GM18870 (cell line): ENCODE measurements around the gene BLID.

ENCODE experiments used
- ATAC-seq: cut with Tn5 transposase; IDR thresholded peaks from one replicate; pipeline ENCODE4 v1.9.1; 2021; ENCODE audit warnings: moderate library complexity; ENCODE audit not compliant: unreplicated experiment

The BLID gene, protein sequence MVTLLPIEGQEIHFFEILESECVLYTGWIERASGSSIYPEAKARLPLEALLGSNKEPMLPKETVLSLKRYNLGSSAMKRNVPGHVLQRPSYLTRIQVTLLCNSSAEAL

GRCh38 chr11:122115524-122116379, at the start of gene BLID:
Gene BLID (minus strand): TSS chr11:122116215. CDS start chr11:122115922, 293 bp downstream.
- ATAC-seq, result no peak

DNA sequence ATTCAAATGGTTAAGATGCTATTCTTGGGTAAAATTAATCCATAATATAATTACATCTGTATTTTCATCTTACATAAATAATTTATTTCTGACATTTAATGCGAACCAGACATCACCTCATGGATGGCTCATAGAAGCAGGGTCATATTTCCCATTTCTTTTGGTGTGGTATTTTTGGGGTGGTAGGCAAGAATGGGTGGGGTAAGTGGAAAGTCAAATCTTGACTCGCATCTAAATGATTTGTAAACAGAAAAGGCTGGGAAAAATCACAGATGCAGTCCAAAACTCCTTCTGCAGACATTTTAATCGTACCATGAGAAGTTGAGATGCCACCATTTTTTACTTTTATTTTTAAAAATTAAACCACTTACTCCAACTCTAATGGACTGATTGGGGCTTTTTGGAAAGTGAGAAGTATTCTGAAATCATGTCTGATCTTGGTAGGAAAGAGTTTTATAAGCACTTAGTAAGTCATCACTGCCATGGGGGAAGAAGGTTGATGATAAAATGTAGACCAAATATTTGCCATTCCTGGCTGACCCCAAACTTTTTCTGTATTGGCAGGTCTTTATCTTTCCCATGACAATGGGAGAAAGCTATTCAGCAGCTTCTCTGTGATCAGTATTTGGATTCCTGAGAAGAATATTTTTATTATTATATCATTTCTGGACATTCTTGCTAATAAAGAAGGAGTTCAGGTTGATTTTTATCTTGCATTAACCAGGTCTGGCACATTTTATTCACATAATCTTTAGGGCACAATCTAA, 47.2 kb upstream of the BLID start:
- no peak for ATAC-seq

DNA sequence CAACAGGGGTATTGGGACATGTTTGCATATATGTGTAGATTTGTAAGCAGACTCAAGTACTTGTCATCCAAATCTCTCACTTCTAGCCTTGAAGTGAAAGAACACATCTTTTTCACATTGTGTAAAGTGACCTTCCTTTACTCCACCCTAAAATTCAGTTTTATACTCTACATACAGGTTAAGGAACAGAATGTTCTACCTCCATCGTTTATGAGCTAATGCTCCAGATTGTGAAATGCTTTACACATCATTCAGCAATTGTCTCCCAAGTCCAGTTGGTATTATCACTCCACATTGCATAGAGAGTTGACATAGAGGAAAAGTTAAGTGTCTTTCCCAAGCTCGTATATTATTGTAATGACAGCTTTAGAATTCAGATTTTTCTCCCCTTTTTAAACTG, 46.1 kb upstream of the BLID start:
- no peak for ATAC-seq

GRCh38 chr11:122160841-122161590, 45.0 kb upstream of the BLID start:
- no peak for ATAC-seq

DNA sequence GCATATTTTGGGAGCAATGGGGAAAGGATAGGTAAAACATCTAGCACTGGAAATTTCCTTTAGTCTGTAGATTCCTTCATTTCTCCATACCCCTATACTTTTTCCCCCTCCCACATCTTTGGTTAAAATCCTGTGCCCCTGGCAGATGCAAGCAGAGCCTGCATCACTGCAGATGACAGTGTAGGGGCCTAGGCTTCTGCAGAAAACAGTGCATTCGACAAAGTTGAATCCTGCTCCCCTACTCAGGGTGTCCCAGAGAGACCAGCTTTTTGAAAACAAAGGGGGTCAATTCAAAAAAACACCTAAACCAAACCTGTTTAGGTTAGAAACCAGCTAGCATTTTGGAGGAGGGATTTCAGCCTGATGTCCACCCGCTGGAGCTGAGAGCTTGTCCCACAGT, 43.8 kb upstream of the BLID start:
- no peak for ATAC-seq

DNA sequence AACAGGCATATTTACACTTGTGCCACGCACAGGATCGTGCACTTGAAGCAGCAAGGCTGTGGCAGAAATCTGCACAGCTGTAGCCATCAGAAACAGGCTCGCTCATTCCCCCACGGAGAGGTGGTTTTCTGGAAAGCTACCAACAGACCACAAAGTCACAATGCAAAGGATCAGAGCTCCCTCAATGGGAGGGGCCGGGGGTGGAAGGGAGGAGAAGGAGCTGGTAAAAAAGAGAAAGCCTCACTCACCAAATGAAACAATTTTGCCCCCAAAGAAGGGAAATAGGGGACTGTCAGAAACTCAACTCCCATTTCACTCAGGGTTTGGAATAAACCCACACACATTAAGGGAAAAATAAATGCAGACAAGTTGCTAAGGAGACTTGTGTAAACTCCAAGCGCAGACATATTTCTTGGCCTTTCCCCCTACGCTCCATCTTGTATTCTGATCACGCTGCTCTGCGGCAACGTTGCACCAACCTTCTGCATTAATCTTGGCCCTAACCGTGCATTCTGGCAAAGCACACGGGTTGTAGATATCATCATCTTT, 43.2 kb upstream of the BLID start:
- ATAC-seq, result no peak

DNA sequence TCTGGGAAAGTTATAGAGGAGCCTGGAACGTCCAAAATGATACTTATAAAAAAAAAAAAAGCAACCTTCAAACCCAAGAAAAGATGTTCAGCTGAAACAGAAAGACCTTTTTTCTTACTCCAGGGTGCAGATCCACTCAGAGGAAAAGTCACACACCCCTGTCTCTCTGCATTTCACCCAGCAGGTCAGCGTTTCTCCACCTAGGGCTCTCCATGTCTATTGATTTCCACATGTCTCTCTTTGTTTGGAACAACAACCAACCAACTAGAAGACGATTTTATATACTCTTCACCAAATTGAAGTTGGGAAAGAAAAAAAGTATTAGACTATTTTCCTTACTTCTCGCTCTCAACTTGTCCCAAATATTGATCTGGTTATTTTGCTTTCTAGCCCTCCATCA, 42.2 kb upstream of the BLID start:
- ATAC-seq, result no peak

- ATAC-seq, result no peak
Observed at GRCh38 chr11:122157653-122158161, 41.7 kb upstream of the BLID start.

DNA sequence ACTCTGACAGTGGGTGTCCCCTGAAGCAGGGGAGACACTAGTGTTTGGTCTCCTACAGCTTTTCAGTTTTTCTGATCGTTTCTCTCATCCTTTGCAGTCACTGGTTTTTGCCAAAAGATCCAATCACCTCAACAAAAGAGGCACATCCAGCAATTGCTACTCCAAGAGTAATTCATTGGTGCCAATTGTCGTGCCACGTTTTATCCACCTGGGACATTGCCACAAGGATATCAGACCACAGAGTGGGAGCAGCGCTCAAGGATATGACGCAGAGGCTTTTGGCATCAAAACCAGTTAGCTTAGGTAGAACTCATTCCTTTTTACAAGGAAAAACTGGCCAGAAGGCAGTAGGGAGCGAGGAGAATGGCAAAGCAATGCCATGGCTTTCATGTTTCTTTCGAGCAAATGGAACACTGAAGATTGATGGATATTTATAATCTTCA, 40.9 kb upstream of the BLID start:
- no peak for ATAC-seq

- no peak for ATAC-seq
Observed at GRCh38 chr11:122155765-122156527, 39.9 kb upstream of the BLID start.

- ATAC-seq, result no peak
Observed at GRCh38 chr11:122154994-122155393, 39.0 kb upstream of the BLID start.

- no peak for ATAC-seq
Observed at GRCh38 chr11:122154227-122154626, 38.2 kb upstream of the BLID start.

DNA sequence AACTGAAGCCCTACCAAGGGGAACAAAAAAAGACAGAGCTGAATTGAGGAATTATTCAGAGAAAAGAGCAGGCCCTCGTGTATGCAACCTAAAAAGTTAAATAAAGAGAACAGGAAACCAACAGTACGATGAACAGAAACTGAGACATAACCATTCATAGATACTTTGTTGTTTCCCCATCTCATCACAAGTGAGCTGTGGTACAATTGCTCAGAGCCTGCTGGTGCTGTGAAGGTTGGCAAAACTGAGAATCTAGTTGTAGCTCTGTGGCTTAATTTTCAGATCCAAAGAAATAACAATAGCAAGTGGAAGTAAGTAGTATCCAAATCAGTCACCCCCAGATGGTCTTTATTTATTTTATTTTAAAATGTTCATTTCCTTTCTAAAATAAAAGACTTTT, 37.7 kb upstream of the BLID start:
- no peak for ATAC-seq

DNA sequence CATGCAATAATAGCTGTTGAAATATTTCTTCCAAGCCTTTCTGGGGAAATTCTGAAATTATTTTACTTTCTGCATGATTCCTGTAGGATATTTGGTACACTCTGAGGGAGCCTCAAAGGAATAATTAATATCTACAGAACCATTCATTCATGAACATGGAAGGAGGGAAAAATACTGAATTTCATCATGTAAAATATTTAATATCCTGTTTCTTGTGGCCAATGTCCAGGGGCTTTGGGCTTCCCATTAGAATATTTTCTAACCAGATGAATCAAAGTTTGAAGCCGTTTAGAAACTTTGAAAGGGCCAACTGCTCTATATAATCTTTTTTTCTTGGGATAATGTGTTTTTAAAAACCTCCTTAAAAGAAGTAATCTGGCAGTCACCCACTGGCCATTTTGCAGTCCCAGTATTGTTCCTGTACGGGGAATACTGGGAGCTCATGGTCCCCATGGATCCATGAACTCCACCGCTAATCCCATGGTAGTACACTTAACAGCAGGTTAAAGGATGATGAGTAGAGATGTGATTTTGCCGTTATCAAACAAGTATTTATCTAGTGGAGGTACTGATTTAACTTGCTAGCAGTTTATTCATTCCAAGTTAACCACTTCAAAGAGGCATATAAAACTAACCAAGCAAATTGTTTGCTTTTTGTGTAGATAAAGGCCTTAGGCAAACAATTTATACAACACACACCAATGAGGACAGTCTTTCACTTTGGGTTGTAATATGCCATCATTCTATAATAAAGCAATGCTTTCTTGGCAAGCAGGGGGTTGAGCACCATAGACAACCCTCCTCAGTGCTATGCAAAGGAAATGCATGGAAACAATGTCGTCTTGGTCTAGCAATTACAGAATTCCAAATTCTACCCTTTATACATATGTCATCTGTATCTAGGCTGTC, 34.5 kb upstream of the BLID start:
- ATAC-seq, result no peak

GRCh38 chr11:122149202-122149601, 33.2 kb upstream of the BLID start:
- no peak for ATAC-seq

GRCh38 chr11:122146475-122146874, 30.5 kb upstream of the BLID start:
- no peak for ATAC-seq

DNA sequence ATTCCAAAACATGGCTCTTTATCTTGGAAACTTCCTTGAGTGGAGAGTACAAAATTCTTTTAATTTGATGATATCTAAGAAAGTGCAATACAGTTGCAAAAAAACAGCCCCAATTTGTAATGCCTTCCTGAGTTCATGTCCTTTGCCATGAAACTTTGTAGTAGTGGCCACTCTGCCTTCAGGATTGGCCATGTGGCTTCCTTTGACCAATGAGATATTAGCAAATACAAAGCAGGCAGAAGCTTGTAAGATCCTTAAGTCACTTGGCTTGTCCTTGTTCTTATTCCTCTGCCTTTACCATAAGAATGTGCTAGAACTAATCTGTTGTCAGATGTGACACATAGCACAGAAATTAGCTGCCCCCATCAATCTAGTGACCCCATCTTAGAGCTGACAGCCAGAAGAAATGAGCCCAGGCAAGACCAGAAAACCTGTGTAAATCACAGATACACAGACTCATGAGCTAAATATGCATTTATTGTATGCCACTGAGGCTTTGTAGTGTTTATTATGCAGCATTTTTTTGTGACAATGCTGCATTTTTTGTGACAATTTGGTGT, 29.8 kb upstream of the BLID start:
- no peak for ATAC-seq

DNA sequence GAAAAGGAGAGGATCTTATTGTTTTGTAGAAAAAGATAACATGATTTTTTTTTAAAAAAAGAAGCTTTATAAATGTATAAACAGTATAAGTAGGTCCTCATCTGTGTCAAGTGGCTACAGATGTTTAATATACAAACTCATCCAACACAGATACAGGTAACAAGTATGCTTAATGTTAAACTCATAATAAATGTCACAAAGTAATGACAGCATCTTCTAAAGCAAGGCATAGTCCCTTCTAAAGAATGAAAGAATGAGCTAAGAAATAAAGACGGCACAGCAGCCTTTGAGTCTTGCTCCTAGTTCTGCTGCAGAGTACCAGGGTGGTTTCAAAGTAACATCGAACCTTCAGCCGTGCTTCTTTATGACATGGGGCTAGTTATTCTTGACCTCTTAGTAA, 28.7 kb upstream of the BLID start:
- no peak for ATAC-seq

- ATAC-seq, result no peak
Observed at GRCh38 chr11:122141725-122142124, 25.7 kb upstream of the BLID start.
